HG02970 (cell line): Measurements from ENCODE around the gene CAVIN1.
"Not testable (repeated sequence)": the region's sequence is repeated elsewhere in the genome, so short reads cannot be mapped to it uniquely, and the experiment has no call there.

ENCODE experiments used
- ATAC-seq: cut with Tn5 transposase; IDR thresholded peaks from one replicate; pipeline ENCODE4 v1.9.1; 2021; ENCODE audit warnings: mild to moderate bottlenecking, moderate library complexity, moderate number of reproducible peaks; ENCODE audit not compliant: unreplicated experiment, low FRiP score

The CAVIN1 gene

DNA sequence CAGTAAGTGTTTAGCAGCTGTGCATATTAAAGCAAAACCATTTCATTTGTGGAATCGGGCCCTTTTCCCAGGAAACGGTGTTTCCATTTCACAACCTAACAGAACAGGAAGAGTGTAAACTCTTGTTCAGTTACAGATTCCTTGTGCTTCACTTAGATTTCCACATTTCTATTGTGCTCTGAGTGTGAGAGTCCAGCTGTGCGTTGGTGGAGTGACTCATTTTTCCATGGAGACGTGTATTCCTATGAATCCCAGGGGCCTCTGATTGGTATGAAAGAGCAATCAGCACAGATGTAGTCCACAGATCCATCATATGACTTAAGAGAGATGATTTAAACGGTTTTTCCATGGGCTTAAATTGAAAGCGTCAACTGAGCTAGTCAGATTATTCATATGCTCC lies 13.3 kb upstream of the CAVIN1 start:
- no peak for ATAC-seq

DNA sequence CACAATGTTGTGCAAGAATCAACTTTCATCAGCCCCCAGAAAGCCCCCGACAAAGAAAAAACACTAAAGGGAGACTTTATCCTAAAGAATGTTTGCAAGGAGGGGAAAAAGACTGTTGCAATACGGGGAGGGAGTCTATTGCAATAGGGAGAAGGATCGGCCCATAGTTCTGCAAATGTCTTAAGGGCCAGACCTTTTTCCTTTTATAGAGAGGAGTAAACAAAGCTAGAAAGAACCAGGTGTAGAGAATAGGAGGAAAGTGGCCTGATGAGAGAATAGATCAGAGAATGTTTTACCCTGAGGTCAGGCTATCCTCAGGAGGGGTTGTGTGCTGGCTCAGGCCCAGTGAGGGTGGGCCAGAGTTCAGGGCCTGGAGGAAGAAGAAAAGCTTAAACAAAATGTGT lies 8.7 kb upstream of the CAVIN1 start:
- ATAC-seq = no peak

DNA sequence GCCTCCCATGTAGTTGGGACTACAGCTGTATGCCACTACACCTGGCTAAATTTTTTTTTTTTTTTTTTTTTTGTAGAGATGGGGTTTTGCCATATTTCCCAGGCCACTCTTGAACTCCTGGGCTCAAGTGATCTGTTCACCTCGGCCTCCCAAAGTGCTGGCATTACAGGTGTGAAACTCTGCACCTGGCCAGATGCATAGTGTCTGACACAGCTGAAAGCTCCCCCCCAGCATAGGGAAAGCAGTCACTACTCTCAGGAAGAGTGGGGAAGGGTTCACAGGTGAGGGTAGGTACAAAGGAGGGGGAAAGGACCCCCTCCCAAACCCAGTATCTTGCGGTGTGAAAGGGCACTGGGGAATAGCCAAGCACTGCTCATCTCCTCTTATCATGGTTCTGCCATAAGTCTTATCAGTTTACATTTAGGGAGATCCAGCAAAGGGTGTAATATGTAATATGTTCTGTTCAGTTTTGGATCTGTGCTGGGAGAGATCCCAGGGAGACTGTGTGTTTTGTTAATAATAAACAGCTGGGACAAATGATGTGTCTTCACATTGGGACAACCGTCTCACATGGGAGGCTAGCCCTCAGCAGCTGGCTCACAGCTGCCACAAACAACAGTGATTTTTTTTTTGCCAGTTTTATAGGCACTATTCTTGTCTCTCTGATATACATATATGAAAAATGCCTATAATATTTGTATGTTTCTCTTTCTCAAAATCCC lies 6.8 kb upstream of the CAVIN1 start:
- no peak for ATAC-seq

DNA sequence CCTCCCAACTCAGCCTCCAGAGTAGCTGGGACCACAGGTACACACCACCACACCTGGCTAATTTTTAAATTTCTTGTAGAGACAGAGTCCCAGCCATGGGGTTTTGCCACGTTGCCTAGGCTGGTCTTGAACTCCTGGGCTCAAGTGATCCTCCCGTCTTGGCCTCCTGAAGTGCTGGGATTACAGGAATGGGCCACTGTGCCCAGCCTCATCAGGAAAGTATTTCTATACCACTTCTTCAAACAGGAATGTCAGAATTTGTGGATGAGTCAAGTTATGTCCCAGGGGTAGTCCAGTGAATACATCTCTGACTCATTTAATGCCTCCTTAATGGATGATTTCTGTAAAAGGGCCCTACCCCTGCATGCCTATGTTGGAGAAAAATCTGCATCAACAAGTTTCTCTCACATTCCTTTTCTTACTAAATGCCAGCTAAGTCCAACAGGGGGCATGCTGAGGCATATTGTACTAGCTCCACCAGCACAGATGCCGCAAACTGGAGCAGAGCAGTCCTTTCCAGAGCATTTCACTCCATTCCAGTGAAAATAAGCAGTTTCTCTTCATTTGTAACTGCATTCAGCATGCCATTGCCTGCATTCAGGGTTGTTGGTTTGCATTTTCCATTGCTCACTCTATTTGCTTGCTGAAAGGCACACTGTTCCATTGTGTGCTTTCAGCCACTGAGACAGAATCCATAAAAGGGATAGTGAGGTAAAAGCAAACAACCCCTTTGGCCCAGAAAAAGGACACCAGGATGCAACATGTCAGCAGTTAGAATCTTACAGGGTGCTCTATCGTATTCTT lies 5.3 kb upstream of the CAVIN1 start:
- no peak for ATAC-seq

DNA sequence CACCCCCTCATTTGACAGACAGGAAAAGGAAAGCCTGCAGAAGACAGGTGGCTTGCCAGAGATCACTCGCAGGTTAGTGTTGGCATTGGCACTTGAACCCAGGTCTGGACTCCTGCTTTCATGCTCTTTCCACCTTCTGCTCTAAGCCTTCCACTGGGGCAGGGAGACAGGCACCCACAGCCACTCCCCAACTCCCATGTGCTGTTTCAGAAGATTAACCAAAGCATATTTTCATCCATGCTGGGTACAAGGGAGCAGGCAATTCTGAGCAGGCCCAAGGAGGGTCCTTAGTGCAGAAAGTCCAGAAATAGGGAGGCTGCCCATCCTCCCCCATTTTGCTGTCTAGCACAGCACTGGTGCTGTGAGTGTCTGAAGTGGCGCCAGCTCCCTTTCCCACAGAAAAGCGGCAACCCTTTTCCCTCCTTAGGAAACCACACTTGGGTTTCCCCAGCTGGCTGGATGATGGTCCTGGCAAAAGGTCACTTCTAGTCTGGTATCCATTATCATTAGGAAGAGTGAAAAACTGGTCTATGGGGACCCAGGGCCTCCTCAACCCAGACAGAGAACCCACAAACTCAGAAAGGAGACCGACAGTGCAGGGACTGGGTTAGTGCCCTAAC lies 2.0 kb upstream of the CAVIN1 start:
- ATAC-seq = no peak

DNA sequence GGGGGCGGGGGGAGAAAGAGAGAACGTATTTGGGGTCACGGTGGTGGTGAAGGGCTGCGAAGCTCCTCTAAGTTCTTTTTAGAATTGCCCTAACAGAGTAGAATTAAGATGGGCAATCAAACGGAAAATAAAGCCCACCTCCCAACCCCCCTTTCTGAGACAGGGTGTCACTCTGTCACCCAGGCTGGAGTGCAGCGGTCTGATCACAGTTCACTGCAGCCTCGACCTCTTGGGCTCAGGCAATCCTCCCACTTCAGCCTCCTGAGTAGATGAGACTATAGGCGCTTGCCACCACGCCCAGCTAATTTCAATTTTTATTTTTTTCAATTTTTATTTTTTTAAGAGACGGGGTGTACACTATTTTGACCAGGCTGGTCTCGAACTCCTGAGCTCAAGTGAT lies 710 bp upstream of the CAVIN1 start:
- ATAC-seq = no peak

DNA sequence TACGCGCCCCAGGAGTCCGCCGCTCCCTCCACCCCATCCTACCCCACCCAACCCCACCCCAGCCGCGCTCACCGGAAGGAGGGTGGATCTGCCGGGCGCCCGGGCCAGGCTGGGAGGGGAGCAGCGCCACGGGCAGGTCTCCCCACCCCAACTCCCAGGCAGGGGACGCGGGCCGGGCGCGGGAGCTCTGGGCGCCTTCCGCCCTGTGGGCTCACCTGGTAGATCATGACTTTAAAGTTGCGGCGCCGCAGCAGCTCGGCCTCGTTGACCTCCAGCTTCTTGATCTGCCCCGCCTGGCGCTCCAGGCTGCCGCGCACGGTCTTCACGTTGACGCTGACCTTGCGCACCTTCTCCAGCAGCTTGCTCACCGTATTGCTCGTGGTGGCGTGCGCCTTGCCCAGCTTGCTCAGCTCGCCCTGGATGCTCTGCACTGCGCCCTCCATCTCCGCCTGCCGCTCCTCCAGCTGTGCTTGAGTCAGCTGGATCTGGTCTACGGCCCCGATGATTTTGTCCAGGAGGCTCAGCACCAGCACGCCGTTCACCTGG lies 571 bp downstream of the CAVIN1 start:
- no peak for ATAC-seq

DNA sequence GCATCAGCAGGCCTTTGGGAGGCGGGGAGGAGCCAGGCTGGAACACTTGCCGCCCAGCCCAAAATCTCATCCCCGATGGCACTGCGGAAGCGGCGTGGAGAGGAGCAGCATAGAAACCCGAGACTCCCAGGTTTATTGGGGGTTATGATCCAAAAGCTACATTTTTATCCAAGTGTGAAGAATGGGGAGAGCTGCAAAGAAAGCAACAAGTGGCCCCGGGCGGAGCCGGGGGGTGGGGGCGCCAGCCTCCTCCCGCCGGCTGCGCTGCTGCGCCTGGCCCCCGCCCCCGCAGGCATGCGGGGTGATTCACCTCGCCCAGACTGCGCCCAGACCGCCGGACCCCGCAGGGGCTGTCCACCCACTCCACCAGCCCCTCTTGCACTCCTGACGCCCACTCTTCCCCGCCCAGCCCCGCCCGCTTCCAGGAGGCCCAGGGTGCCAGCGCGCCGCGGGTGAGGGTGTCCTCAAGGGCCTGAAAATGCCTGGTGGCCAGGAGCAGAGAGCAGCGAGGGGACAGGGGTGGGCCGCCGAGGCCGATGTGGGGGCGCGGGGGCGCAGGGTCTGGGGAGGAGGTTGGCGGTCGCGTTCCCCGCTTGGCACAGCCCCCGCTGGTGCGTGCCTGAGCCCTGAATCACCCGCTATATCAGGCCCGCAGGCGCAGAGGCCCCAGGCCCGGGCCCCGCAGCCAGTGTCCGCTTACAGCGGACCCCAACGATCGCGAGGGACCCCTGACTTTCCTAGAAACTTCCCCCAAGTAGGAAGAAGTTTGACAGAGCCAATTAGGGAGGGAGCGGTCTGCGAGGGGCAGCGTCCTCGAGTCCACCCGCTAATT lies 1.3 kb downstream of the CAVIN1 start:
- no peak for ATAC-seq

DNA sequence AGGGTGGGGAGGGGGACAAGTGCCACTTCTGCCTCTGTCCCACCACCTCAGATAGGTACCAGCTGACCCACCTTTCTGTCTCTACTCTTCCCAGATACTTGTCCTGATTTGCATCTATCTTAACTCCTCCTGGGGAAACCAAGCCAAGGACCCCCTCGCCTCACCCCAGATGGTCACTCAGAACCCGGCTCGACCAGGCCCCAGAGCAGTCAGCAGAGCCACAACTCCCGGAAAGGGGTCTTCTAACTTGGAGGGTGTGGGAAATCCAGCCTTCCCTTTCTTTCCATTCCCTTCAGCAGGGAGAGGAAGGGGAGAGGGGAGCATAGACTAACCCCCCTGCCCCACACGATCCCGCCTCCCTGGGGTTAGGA lies 1.9 kb downstream of the CAVIN1 start:
- ATAC-seq = no peak

DNA sequence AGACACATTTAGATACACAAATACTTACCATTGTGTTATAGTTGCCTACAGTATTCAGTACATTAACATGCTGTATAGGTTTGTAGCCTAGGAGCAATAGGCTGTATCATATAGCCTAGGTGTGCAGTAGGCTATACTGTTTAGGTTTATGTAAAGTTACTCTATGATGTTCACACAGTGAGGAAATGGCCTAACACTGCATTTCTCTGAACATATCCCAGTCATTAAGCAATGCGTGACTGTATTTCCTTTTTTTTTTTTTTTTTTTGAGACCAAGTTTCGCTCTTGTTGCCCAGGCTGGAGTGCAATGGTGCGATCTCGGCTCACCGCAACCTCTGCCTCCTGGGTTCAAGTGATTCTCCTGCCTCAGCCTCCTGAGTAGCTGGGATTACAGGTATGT lies 5.1 kb downstream of the CAVIN1 start:
- not testable (repeated sequence) for ATAC-seq

DNA sequence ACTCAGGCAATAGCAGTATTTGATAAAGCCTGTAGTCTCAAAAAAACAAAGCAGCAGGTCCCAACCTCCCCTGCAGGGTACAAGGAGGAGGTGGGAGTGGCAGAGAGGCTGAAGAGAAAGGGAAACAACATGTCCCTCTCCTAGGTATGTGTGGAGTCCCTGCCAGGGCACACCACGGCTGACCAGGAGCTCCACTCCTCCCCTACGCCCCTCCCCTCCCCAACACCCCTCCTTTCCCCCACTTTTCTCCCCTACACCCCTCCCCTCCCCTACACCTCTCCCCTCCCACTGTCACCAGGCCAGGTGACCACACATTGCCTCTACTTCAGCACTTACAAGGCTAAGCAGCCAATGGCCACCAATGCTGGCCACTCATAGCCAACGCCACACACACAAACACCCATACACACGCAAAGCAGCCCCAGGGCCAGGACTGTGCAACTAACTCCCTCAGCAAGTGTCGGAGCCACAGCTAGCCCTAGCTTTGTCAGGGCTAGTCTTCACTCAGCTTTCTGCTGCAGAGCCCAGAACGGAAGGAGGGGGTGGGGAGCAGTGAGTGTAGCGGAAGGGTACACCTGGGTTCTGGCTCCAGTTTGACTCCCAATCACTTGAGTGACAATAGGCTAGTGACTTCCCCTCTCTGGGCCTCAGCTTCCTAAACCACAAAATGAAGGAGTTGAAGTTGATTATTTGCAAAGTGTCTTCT lies 8.2 kb downstream of the CAVIN1 start:
- no peak for ATAC-seq

DNA sequence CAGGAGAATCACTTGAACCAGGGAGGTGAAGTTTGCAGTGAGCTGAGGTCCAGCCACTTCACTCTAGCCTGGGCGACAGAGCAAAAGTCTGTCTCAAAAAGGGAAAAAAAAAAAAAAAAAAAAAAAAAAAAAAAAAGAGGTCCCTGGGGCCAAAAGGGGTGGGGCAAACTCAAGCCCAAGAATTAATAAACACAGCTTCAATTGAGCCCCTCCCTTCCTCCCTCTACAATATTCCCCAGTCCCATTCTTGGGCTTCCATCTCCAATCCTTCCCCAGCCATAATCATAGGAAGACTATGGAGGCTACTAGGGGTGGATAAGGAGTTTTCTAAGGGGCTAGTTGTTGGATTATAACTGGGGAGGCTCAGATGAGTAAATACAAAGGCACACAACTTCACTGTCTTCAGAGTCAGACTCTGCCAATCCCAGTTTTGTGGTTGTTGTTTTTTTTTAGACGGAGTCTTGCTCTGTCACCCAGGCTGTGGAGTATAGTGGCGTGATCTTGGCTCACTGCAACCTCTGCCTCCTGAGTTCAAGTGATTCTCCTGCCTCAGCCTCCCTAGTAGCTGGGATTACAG lies 9.5 kb downstream of the CAVIN1 start:
- ATAC-seq = no peak

DNA sequence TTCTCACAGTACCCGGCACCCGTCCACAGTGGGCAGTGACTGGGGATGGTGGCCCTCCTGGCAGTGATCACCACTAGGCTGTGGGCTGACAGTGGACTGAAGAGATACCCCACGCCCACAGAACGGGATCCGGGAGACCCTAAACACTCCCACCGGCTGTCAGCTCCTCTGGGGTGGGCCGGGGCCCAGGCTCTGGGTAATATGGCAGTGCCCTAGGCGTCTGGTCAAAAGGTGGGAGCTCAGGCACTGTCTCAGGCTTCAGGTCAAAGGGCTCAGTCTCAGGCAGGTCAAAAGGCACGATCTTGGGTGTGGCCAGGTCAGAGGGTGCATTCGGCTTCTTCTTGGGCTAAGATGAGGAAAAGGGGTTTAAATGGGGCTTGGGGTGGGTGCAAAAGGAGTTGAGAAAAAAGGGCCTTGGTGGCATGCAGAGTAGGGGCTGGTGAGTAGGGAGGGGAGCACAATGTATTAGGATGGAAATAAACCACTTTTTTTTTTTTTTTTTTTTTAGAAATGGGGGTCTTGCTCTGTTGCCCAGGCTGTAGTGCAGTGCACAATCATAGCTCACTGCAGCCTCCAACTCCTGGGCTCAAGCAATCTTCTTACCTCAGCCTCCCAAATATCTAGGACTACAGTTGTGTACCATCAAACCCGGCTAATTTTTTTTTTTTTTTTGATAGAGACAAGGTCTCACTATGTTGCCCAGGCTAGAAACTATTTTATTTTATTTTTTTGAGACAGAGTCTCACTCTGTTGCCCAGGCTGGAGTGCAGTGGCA lies 11.0 kb downstream of the CAVIN1 start:
- ATAC-seq = no peak

DNA sequence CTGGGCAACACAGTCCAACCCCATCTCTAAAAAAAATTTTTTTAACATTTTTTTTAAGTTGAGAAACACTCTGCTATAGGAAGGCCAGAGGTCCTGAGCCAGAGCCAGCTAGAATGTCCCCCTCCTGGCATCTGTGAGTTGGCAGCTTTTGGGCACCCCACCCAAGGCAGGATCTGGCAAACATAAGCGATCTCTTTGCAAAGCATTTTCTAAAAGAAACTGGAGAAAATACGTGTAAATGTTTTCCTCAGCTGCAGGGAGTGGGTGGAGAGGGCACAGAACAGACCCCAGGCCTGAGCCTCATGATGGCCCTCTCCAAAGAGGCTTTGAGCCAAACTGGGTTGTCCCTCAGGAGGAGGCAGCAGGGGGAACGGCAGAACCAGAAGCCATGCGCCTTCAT lies 11.7 kb downstream of the CAVIN1 start:
- no peak for ATAC-seq

DNA sequence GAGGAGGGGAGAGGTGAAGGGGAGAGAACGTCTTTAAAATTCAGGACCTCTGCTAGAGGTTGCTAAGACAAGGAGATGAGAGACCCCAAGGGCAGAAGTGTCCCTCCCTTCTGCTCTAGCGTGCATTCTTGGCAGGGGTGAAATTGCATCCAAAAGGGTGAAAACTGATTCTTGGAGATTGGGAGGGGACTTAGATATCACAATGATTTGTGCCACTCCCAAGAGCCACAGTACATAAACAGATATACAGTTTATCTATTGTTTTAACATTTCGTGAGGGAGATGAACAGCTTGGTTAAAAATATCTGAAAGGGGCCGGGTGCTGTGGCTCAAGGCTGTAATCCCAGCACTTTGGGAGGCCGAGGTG lies 12.8 kb downstream of the CAVIN1 start:
- ATAC-seq = no peak

DNA sequence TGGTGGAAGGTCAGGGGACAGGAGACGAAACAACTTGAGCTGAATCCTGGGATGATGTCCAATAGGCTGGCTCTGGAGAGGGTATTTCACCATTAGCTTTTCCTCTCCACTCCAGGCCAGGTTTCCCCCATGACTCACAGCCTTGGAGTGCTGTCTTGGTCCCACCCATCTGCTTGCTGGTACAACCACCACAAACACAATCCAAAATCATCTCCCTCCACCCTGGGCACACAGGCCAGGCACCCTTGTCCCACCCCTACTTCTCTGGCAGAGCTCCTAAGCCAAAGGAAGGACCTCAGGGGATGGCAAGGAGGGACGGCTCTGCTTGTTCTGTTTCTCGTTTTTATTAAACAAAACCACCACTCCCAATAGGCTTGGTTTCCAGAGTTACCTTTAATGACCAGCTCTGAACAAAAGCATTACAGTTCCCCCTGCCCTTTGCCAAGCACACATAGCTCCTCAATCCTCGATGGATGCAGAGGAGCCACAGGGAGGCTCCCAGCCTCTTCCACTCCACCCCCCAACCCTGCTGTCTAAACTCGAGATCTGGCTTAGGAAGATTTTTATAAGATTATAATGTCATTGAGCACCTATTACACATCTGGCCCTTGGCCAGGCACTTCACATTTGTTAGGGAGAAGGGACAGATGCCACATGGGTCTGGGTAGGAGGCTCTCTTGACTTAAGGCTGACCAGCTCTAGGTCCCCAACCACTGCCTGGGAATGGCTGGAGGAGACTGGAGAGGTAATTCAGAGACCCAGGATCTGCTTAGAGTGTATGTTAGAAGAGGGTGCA lies 13.3 kb downstream of the CAVIN1 start:
- no peak for ATAC-seq

DNA sequence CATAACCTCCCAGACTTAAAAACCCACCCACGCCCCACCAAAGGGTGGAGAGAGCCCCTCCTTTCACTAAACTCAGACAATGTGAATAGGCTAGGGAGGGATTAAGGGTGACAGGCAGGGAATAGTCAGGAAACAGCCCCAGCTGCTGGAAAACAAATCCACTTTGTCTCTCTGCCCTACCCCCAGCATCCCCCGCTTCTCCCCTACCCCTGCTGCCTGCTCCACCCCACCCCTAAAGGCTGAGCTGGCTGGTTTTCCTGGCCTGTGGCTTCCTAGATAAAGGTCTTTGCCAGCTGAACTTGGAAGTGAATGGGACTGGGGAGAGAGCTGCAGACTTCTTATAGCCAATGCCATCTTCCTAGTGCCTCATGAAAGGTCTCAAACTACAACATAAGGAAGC lies 15.0 kb downstream of the CAVIN1 start:
- no peak for ATAC-seq

DNA sequence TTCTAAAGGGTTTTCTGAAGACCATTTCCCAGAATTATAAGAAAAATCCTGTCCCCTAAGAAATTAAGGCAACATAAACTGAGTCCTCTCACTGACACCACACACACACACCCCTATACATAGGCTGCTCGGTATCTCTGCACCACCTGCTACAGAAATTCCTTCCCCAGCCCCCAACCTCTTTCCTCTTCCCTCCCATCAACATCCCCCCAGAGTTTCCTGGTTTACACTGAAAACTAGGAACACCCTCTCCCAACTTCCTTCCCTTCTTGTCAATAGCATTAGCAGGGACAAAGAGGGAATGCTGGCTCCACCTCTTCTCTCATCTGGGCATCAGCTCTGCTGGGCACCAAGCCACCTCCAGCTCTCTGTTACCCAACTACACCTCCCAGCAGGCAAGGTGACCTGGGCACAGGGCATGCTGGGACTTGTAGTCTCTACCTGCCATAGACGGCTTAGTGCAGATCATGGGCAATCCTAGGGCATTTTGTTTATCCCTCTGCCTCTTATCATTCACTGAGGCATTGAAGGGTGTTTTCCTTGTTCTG lies 15.7 kb downstream of the CAVIN1 start:
- no peak for ATAC-seq
